ENCODE data around the gene HPSE. TPM values are rescaled to one million over a fixed set of nuclear protein-coding genes. Genes with fewer than 3 reads are reported as not detected.

The HPSE gene
- total and polyA plus RNA-seq, 2 of the 13 experiments (the other 11 are each of a cell fraction or from before 2014, with no cell fraction given): not detected

- intact Hi-C loops (cut with micrococcal nuclease; ENCODE audit: unreplicated experiment) (no loop called here), in situ Hi-C loops (cut with HindIII; ENCODE audit: extremely low pct_ligation_motif_present, low pct_unique_long_range_greater_than_20kb) (no loop called here)
- Histone ChIP-seq H2AFZ (ENCODE audit: low read length) (no peak overlapping the region), H3K79me2 (ENCODE audit: insufficient read depth, low read length) (no peaks in the 10 kb centered on the region), H3K27me3 (ENCODE audit: control insufficient read depth in 1 of 2, insufficient read depth in 2 of 2, low read length in 2 of 2) (peaks cover 0 to 2% of the 10 kb centered on the region in 2 experiments; a peak in 1 of 5 replicates), H3K4me2 (ENCODE audit: low read depth, low read length) (no peak overlapping the region), H3K9ac (ENCODE audit: insufficient read depth, low read depth, low read length) (no peak overlapping the region), H4K20me1 (ENCODE audit: insufficient read depth, low read length) (no peaks in the 10 kb centered on the region), H3K36me3 (replicated peaks in 1 of 2; ENCODE audit: control insufficient read depth in 1 of 2, insufficient read depth in 2 of 2, low read length in 2 of 2) (no peaks in the 10 kb centered on the region), H3K4me3 (replicated peaks in 1 of 3; ENCODE audit: insufficient read depth in 1 of 3, low read depth in 2 of 3, low read length in 3 of 3) (no peak overlapping the region), H3K4me1 (ENCODE audit: insufficient read depth, low read length) (no peaks in the 10 kb centered on the region), H3K27ac (ENCODE audit: extremely low read length, insufficient read depth, low read length) (no peak overlapping the region), H3K9me3 (ENCODE audit: low read length) (peaks cover 12% of the 10 kb centered on the region)
- 40% methylated on average over 3 of the region's 3 CpGs for WGBS (ENCODE audit: low lambda C conversion rate)
- DNase-seq (ENCODE audit: low spot score) (no peak), FAIRE-seq (no peak), ATAC-seq (no peak)
- ChIA-PET POLR2A (no interaction called here), CTCF (ENCODE audit: low intra/inter-chr PET ratio, low total read pairs) (no interaction called here)
- no peak for TF ChIP-seq FOSL2 (CRISPR knock-in tag; IDR thresholded peaks at IDR 0.05)
- no peak for TF ChIP-seq SAFB2 (CRISPR knock-in tag; IDR thresholded peaks at IDR 0.05; ENCODE audit: borderline replicate concordance, low read depth)
- TF ChIP-seq SNAPC4 (CRISPR knock-in tag; IDR thresholded peaks at IDR 0.05): no peak
- TF ChIP-seq ERF (CRISPR knock-in tag; IDR thresholded peaks at IDR 0.05): no peak
- TF ChIP-seq ZNF382 (CRISPR knock-in tag; IDR thresholded peaks at IDR 0.05; ENCODE audit: borderline replicate concordance): no peak
- TF ChIP-seq ZNF367 (CRISPR knock-in tag; IDR thresholded peaks at IDR 0.05; ENCODE audit: borderline replicate concordance): no peak
- TF ChIP-seq KDM2A (CRISPR knock-in tag; IDR thresholded peaks at IDR 0.05; ENCODE audit: borderline replicate concordance, low read depth): no peak
- no peak for TF ChIP-seq GATA4 (IDR thresholded peaks at IDR 0.05; ENCODE audit: borderline replicate concordance, low read depth)
- BruUV-seq (replicated peaks): no TSS peak
These were observed 7.8 kb upstream of the HPSE start for GRCh38 chr4:83342476-83342875.

Data from HepG2 (cell line).